Astrocyte of the hippocampus (primary cell): ENCODE measurements around the gene PTGES.
"Not testable (repeated sequence)": the region's sequence is repeated elsewhere in the genome, so short reads cannot be mapped to it uniquely, and the experiment has no call there.

Experiments used
- DNase-seq: peaks from one replicate; pipeline ENCODE4 v3.0.0; 2011; ENCODE audit warnings: low read depth, low spot score

The PTGES gene

GRCh38 chr9:129770741-129771140 lies 17.9 kb upstream of the PTGES start:
- no peak for DNase-seq

GRCh38 chr9:129769669-129770068 lies 16.8 kb upstream of the PTGES start:
- no peak for DNase-seq

GRCh38 chr9:129768486-129768885 lies 15.6 kb upstream of the PTGES start:
- DNase-seq: no peak

- DNase-seq: no peak
Measured at GRCh38 chr9:129765764-129766317, 13.0 kb upstream of the PTGES start.

GRCh38 chr9:129762985-129763926 lies 10.4 kb upstream of the PTGES start:
- DNase-seq: peak; percentile 55

GRCh38 chr9:129762370-129762984 lies 9.6 kb upstream of the PTGES start:
- peak; percentile 39 for DNase-seq

- DNase-seq: peak; percentile 27
Measured at GRCh38 chr9:129761901-129762369, 9.1 kb upstream of the PTGES start.

GRCh38 chr9:129761293-129761900 lies 8.6 kb upstream of the PTGES start:
- DNase-seq: peak; percentile 16

- DNase-seq: not testable (repeated sequence)
Measured at GRCh38 chr9:129760784-129761183, 7.9 kb upstream of the PTGES start.

GRCh38 chr9:129759804-129760502 lies 7.1 kb upstream of the PTGES start:
- DNase-seq: no peak

- no peak for DNase-seq
Measured at GRCh38 chr9:129759319-129759718, 6.5 kb upstream of the PTGES start.

GRCh38 chr9:129757045-129757444 lies 4.2 kb upstream of the PTGES start:
- no peak for DNase-seq

GRCh38 chr9:129756191-129756590 lies 3.3 kb upstream of the PTGES start:
- DNase-seq: no peak

- no peak for DNase-seq
Measured at GRCh38 chr9:129755151-129755550, 2.3 kb upstream of the PTGES start.

- DNase-seq: no peak
Measured at GRCh38 chr9:129751841-129752801, 721 bp downstream of the PTGES start.

GRCh38 chr9:129750013-129750638 lies 2.7 kb downstream of the PTGES start:
- peak; percentile 70 for DNase-seq

GRCh38 chr9:129749575-129749974 lies 3.3 kb downstream of the PTGES start:
- DNase-seq: no peak

- not testable (repeated sequence) for DNase-seq
Measured at GRCh38 chr9:129749052-129749451, 3.8 kb downstream of the PTGES start.

GRCh38 chr9:129748249-129748648 lies 4.6 kb downstream of the PTGES start:
- peak; percentile 20 for DNase-seq
